B cell (primary cell): ENCODE results near the gene PLEKHG4B. TPM values are rescaled to one million over a fixed set of nuclear protein-coding genes. Genes with fewer than 3 reads are reported as not detected.

Experiments used
- ATAC-seq: fragments of 200-7000 bp; cut with Tn5 transposase; one replicate; pipeline ENCODE4 v1.10.0; 2021; ENCODE audit warnings: low read depth, mild to moderate bottlenecking, moderate number of reproducible peaks, moderate library complexity
- CTCF ChIA-PET: fragments of 350-600 bp; sonication (Branson Sonifier 250); formaldehyde crosslinking; loops from one replicate; lab custom pipeline; 2021; ENCODE audit warnings: antibody characterized with exemption, inconsistent platforms; lab: Charles Lee
- POLR2A ChIA-PET: fragments of 350-600 bp; sonication (Branson Sonifier 250); formaldehyde crosslinking; loops from one replicate; lab custom pipeline; 2021; ENCODE audit warnings: antibody characterized with exemption; lab: Charles Lee
- DNase-seq: peaks from one replicate; pipeline ENCODE4 v3.0.0; 2013
- H2AFZ ChIP-seq: 2 replicates; pipeline ENCODE4 v1.6.1; 2012; ENCODE audit warnings: mild to moderate bottlenecking, low read depth, low read length; ENCODE audit not compliant: insufficient read depth, poor library complexity, severe bottlenecking
- H3K27ac ChIP-seq, 2 donors: 1 replicate in 1 of 2; 2 replicates in 1 of 2; pipeline ENCODE4 v1.5.1; 2012 to 2013; ENCODE audit warnings: low read length in 2 of 2, mild to moderate bottlenecking in 2 of 2, moderate library complexity in 1 of 2
- H3K27me3 ChIP-seq, 4 experiments: fragments of 200-600 bp in 1 of 4; sonication (generic) in 1 of 4; replicated peaks in 1 of 4; 1 replicate in 2 of 4; 2 replicates in 2 of 4; pipeline versions ENCODE4 v1.6.1 to v1.7.0; 2013 to 2016; ENCODE audit warnings: low read length in 3 of 4, mild to moderate bottlenecking in 2 of 4, mixed read lengths in 1 of 4, moderate library complexity in 1 of 4; ENCODE audit not compliant: insufficient read depth in 4 of 4, control insufficient read depth in 3 of 4; ENCODE audit errors: control extremely low read depth in 1 of 4
- H3K36me3 ChIP-seq, 2 experiments: replicated peaks in 1 of 2; 1 replicate in 1 of 2; 2 replicates in 1 of 2; pipeline versions ENCODE4 v1.6.1 to v1.7.1; 2013; ENCODE audit warnings: low read length in 1 of 2; ENCODE audit not compliant: insufficient read depth in 2 of 2, control insufficient read depth in 1 of 2; ENCODE audit errors: control extremely low read depth in 1 of 2, extremely low read depth in 1 of 2
- H3K4me1 ChIP-seq, 2 donors: fragments of 200-600 bp in 1 of 2; sonication (generic) in 1 of 2; 1 replicate in 1 of 2; 2 replicates in 1 of 2; pipeline versions ENCODE4 v1.5.1 to v1.6.1; 2013 to 2017; ENCODE audit warnings: low read length in 2 of 2; ENCODE audit not compliant: control insufficient read depth in 2 of 2, insufficient read depth in 2 of 2
- H3K4me2 ChIP-seq: replicated peaks from 2 replicates; pipeline ENCODE3; 2012; ENCODE audit warnings: mild to moderate bottlenecking, low read depth, low read length; ENCODE audit not compliant: poor library complexity, severe bottlenecking
- H3K4me3 ChIP-seq, 5 experiments: fragments of 200-600 bp in 1 of 5; sonication (generic) in 1 of 5; 1 replicate in 3 of 5; 2 replicates in 2 of 5; pipeline versions ENCODE4 v1.5.1 to v1.7.0; 2011 to 2016; ENCODE audit warnings: low read length in 4 of 5, mild to moderate bottlenecking in 4 of 5, low read depth in 2 of 5, control low read depth in 1 of 5, moderate library complexity in 1 of 5; ENCODE audit not compliant: insufficient read depth in 1 of 5; ENCODE audit errors: control extremely low read depth in 1 of 5, extremely low read depth in 1 of 5
- H3K79me2 ChIP-seq: fragments of 200-600 bp; sonication (generic); one replicate; pipeline ENCODE4 v1.6.0; 2016; ENCODE audit warnings: low read length; ENCODE audit not compliant: control insufficient read depth, insufficient read depth
- H3K9ac ChIP-seq: fragments of 200-600 bp; sonication (generic); 2 replicates; pipeline ENCODE4 v1.6.1; 2017; ENCODE audit warnings: mild to moderate bottlenecking, low read length, moderate library complexity
- H3K9me3 ChIP-seq, 3 donors: one replicate each; pipeline versions ENCODE4 v1.6.1 to v1.7.1; 2013; ENCODE audit warnings: low read length in 2 of 3; ENCODE audit not compliant: control insufficient read depth in 2 of 3, insufficient read depth in 1 of 3; ENCODE audit errors: control extremely low read depth in 1 of 3
- H4K20me1 ChIP-seq: 2 replicates; pipeline ENCODE4 v1.6.0; 2012; ENCODE audit warnings: mild to moderate bottlenecking, low read length; ENCODE audit not compliant: insufficient read depth, control insufficient read depth, poor library complexity, severe bottlenecking
- H3K27ac Mint-ChIP-seq: one replicate; pipeline ENCODE4 v1.8.0; 2021; ENCODE audit warnings: mixed read lengths
- H3K27me3 Mint-ChIP-seq: one replicate; pipeline ENCODE4 v1.8.0; 2021; ENCODE audit warnings: mixed read lengths
- H3K4me1 Mint-ChIP-seq: one replicate; pipeline ENCODE4 v1.8.0; 2021; ENCODE audit warnings: mixed read lengths
- H3K4me3 Mint-ChIP-seq: one replicate; pipeline ENCODE4 v1.8.0; 2021; ENCODE audit warnings: mixed read lengths
- H3K9me3 Mint-ChIP-seq: one replicate; pipeline ENCODE4 v1.8.0; 2022; ENCODE audit warnings: mixed read lengths; ENCODE audit not compliant: insufficient read depth
- CTCF ChIP-seq: fragments of 200-600 bp; IDR thresholded peaks from one replicate; pipeline ENCODE4 v1.8.0; 2022; ENCODE audit warnings: antibody characterized with exemption, mild to moderate bottlenecking
- EZH2 ChIP-seq: IDR thresholded peaks from 2 replicates; pipeline ENCODE4 v1.6.1; 2012; ENCODE audit warnings: borderline replicate concordance, low read depth, mild to moderate bottlenecking, moderate library complexity, low read length; ENCODE audit not compliant: insufficient read depth, poor library complexity, severe bottlenecking
- WGBS: methylation state at CpG from one replicate; pipeline ENCODE4 v1.1.5; 2013; ENCODE audit warnings: missing lambda C conversion rate; ENCODE audit not compliant: insufficient coverage; 5-methylcytosine and 5-hydroxymethylcytosine counted together
- intact Hi-C: fragments of 100-400 bp; cut with micrococcal nuclease; formaldehyde crosslinking; loops from one replicate; pipeline ENCODE4 v1.10.0; 2022
- polyA plus RNA-seq: library from polyadenylated mRNA; depleted of rRNA; stranded (reverse); fragments of >200 nt; gene quantifications from 2 replicates; pipeline ENCODE4 v1.2.3, GENCODE V29; 2012
- total RNA-seq, 2 donors: library from RNA; stranded (reverse); fragments of 120-200 nt in 1 of 2; gene quantifications; 1 replicate in 1 of 2; 2 replicates in 1 of 2; pipeline versions ENCODE4 v1.2.3 to v1.2.4, GENCODE V29; 2013 to 2022

The PLEKHG4B gene
- total and polyA plus RNA-seq, 2 donors (not counting 1 experiment from before 2014, with no cell fraction given), result not detected

GRCh38 chr5:138936-139335 is 47.0 kb downstream of the PLEKHG4B start:
- Histone ChIP-seq H3K27ac (no peak overlapping the region), H3K36me3 (no peaks in the 10 kb centered on the region), H4K20me1 (no peaks in the 10 kb centered on the region), H3K4me1 (no peaks in the 10 kb centered on the region), H3K27me3 (no peaks in the 10 kb centered on the region), H2AFZ (no peak overlapping the region), H3K9ac (no peak overlapping the region), H3K9me3 (peaks cover 0 to 2% (median 0%) of the 10 kb centered on the region in 3 donors), H3K4me3 (no peak overlapping the region), H3K4me2 (no peak overlapping the region), H3K79me2 (no peaks in the 10 kb centered on the region)
- CTCF ChIA-PET, result no interaction called here
- no peaks in the 10 kb centered on the region for H3K9me3 Mint-ChIP-seq
- TF ChIP-seq CTCF (no peak), EZH2 (no peak)
- H3K4me1 Mint-ChIP-seq, result no peaks in the 10 kb centered on the region
- DNase-seq, result no peak
- intact Hi-C loops, result no loop called here
- no peak overlapping the region for H3K27ac Mint-ChIP-seq
- POLR2A ChIA-PET, result no interaction called here
- ATAC-seq, result no peak
- peaks cover 5% of the 10 kb centered on the region for H3K27me3 Mint-ChIP-seq
- H3K4me3 Mint-ChIP-seq, result no peak overlapping the region
- WGBS, result 93% methylated on average over 10 of the region's 12 CpGs

- no peak for ATAC-seq
- H3K27ac ChIP-seq, result no peak overlapping the region
- no peak overlapping the region for H3K27ac Mint-ChIP-seq
These were observed 47.8 kb downstream of the PLEKHG4B start for GRCh38 chr5:139579-140442.

More at GRCh38 chr5:139579-140442, 47.8 kb downstream of the PLEKHG4B start:
- POLR2A ChIA-PET, result no interaction called here
- H3K27me3 ChIP-seq, result no peaks in the 10 kb centered on the region
- no peaks in the 10 kb centered on the region for H4K20me1 ChIP-seq
- H3K9me3 ChIP-seq, result no peaks in the 10 kb centered on the region
- Mint-ChIP-seq H3K9me3 (no peaks in the 10 kb centered on the region), H3K27me3 (peaks cover 5% of the 10 kb centered on the region), H3K4me3 (no peak overlapping the region), H3K4me1 (no peaks in the 10 kb centered on the region)
- H3K4me2 ChIP-seq, result no peak overlapping the region
- H3K9ac ChIP-seq, result no peak overlapping the region
- CTCF ChIA-PET, result no interaction called here
- intact Hi-C loops, result no loop called here
- no peak overlapping the region for H3K4me3 ChIP-seq
- WGBS, result 95% methylated on average over 36 of the region's 36 CpGs
- H3K36me3 ChIP-seq, result no peaks in the 10 kb centered on the region
- H3K79me2 ChIP-seq, result no peaks in the 10 kb centered on the region
- no peaks in the 10 kb centered on the region for H3K4me1 ChIP-seq
- TF ChIP-seq CTCF (no peak), EZH2 (no peak)
- H2AFZ ChIP-seq, result no peak overlapping the region
- DNase-seq, result no peak
